GM21529 (cell line): Measurements from ENCODE around the gene BBS9.

ENCODE experiments used
- ATAC-seq: cut with Tn5 transposase; IDR thresholded peaks from one replicate; pipeline ENCODE4 v1.9.1; 2021; ENCODE audit not compliant: unreplicated experiment

The BBS9 gene

GRCh38 chr7:33422825-33423645 is 293.7 kb downstream of the BBS9 start:
- ATAC-seq, result peak; percentile 34

- peak; percentile 94 for ATAC-seq
Observed at GRCh38 chr7:33423646-33424020, 294.3 kb downstream of the BBS9 start.

- ATAC-seq, result no peak
Observed at GRCh38 chr7:33425395-33425794, 296.0 kb downstream of the BBS9 start.

GRCh38 chr7:33425929-33426678 is 296.7 kb downstream of the BBS9 start:
- no peak for ATAC-seq

GRCh38 chr7:33428415-33428814 is 299.1 kb downstream of the BBS9 start:
- no peak for ATAC-seq

GRCh38 chr7:33431543-33431942 is 302.2 kb downstream of the BBS9 start:
- ATAC-seq, result no peak

GRCh38 chr7:33432821-33433220 is 303.5 kb downstream of the BBS9 start:
- no peak for ATAC-seq

- no peak for ATAC-seq
Observed at GRCh38 chr7:33433357-33433756, 304.0 kb downstream of the BBS9 start.

GRCh38 chr7:33444511-33444910 is 315.1 kb downstream of the BBS9 start:
- ATAC-seq, result no peak

- ATAC-seq, result no peak
Observed at GRCh38 chr7:33446551-33446950, 317.2 kb downstream of the BBS9 start.

- ATAC-seq, result no peak
Observed at GRCh38 chr7:33448035-33448434, 318.7 kb downstream of the BBS9 start.

GRCh38 chr7:33449847-33450246 is 320.5 kb downstream of the BBS9 start:
- no peak for ATAC-seq

GRCh38 chr7:33452805-33453502 is 323.6 kb downstream of the BBS9 start:
- no peak for ATAC-seq

- ATAC-seq, result no peak
Observed at GRCh38 chr7:33457039-33457438, 327.7 kb downstream of the BBS9 start.

GRCh38 chr7:33458581-33458980 is 329.2 kb downstream of the BBS9 start:
- ATAC-seq, result no peak

- ATAC-seq, result peak; percentile 63
Observed at GRCh38 chr7:33459340-33459751, 330.0 kb downstream of the BBS9 start.

GRCh38 chr7:33463131-33463530 is 333.8 kb downstream of the BBS9 start:
- ATAC-seq, result no peak

GRCh38 chr7:33466203-33466602 is 336.8 kb downstream of the BBS9 start:
- no peak for ATAC-seq

- ATAC-seq, result peak; percentile 71
Observed at GRCh38 chr7:33471636-33472242, 342.4 kb downstream of the BBS9 start.

- ATAC-seq, result no peak
Observed at GRCh38 chr7:33472348-33473025, 343.1 kb downstream of the BBS9 start.
